Type B pancreatic cell (in vitro differentiated cells): ENCODE data around the gene FCHSD1. TPM values are rescaled to one million over a fixed set of nuclear protein-coding genes. Genes with fewer than 3 reads are reported as not detected.

Experiments
- DNase-seq: peaks from one replicate; pipeline ENCODE4 v3.0.0; 2021; ENCODE audit warnings: mixed read lengths; ENCODE audit not compliant: unreplicated experiment; ENCODE audit errors: extremely low spot score
- H3K27ac Mint-ChIP-seq: 2 replicates; pipeline ENCODE4 v1.8.0; 2021; ENCODE audit warnings: mild to moderate bottlenecking, mixed read lengths
- H3K27me3 Mint-ChIP-seq: 2 replicates; pipeline ENCODE4 v1.8.0; 2021; ENCODE audit warnings: mixed read lengths
- H3K36me3 Mint-ChIP-seq: 2 replicates; pipeline ENCODE4 v1.8.0; 2021; ENCODE audit warnings: mixed read lengths
- H3K4me1 Mint-ChIP-seq: one replicate; pipeline ENCODE4 v1.8.0; 2021; ENCODE audit warnings: mixed read lengths; ENCODE audit not compliant: unreplicated experiment
- H3K4me3 Mint-ChIP-seq: 2 replicates; pipeline ENCODE4 v1.8.0; 2021; ENCODE audit warnings: mild to moderate bottlenecking, mixed read lengths
- H3K9me3 Mint-ChIP-seq: 2 replicates; pipeline ENCODE4 v1.8.0; 2021; ENCODE audit warnings: mixed read lengths
- total RNA-seq: library from RNA; stranded (reverse); gene quantifications from 2 replicates; pipeline ENCODE4 v1.2.1, GENCODE V29; 2021; ENCODE audit warnings: low replicate concordance
- TF ChIP-seq, protein P1 (sequence below): fragments of 200-600 bp; sonication (generic); conservative IDR thresholded peaks from 2 replicates; pipeline ENCODE4 v1.5.0; 2021; ENCODE audit warnings: antibody characterized with exemption, mild to moderate bottlenecking

Gene FCHSD1
- total RNA-seq, 1 donor from 2014 or later: 29.4 TPM

DNA sequence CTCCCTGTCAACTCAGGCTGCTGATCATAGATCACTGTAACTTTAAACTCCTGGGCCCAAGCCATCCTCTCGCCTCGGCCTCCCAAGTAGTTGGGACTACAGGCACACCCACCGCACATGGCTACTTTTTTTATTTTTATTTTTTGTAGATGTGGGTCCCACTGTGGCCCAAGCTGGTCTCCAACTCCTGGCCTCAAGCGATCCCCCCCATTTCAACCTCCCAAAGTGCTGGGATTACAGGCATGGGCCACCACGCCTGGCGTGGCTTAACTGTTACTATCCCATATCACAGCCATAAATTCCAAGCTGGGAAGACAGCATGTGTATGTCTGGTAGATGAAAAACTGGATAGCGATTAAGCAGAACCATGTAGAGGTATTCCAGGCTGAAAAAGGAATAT is 15.6 kb downstream of the FCHSD1 start:
- DNase-seq: no peak
- peaks cover 15% of the 10 kb centered on the region for H3K4me1 Mint-ChIP-seq
- H3K27me3 Mint-ChIP-seq: peaks cover 5% of the 10 kb centered on the region
- peaks cover 5% of the 10 kb centered on the region for H3K36me3 Mint-ChIP-seq
- TF ChIP-seq, protein P1, sequence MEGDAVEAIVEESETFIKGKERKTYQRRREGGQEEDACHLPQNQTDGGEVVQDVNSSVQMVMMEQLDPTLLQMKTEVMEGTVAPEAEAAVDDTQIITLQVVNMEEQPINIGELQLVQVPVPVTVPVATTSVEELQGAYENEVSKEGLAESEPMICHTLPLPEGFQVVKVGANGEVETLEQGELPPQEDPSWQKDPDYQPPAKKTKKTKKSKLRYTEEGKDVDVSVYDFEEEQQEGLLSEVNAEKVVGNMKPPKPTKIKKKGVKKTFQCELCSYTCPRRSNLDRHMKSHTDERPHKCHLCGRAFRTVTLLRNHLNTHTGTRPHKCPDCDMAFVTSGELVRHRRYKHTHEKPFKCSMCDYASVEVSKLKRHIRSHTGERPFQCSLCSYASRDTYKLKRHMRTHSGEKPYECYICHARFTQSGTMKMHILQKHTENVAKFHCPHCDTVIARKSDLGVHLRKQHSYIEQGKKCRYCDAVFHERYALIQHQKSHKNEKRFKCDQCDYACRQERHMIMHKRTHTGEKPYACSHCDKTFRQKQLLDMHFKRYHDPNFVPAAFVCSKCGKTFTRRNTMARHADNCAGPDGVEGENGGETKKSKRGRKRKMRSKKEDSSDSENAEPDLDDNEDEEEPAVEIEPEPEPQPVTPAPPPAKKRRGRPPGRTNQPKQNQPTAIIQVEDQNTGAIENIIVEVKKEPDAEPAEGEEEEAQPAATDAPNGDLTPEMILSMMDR: no peak
- peak overlapping the region; percentile 93 for H3K27ac Mint-ChIP-seq
- peak overlapping the region; percentile 96 for H3K4me3 Mint-ChIP-seq
- no peaks in the 10 kb centered on the region for H3K9me3 Mint-ChIP-seq

DNA sequence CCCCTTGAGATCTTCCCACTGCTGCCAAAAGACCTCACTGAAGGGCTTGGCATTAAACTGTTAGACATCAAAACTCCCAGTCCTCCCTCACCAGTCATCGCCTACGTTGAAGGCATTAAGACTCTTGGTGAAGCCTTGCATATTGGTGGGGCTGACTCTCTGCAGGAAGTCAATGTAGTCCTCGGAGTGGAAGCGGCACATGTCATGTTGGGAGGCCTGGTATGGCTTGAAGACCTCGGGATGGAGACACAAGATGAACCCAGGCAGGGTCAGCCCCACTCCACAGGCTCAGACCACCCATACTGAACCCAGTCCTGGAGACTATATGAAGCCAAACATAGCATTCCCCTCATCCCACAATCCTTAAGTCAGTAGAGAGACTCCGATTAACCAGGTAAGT is 16.5 kb downstream of the FCHSD1 start:
- no peak for DNase-seq
- Mint-ChIP-seq H3K27ac (peak overlapping the region; percentile 93), H3K36me3 (peaks cover 5% of the 10 kb centered on the region), H3K4me1 (peaks cover 15% of the 10 kb centered on the region), H3K9me3 (no peaks in the 10 kb centered on the region), H3K27me3 (peaks cover 5% of the 10 kb centered on the region), H3K4me3 (peak overlapping the region; percentile 96)
- TF ChIP-seq, protein P1: no peak

DNA sequence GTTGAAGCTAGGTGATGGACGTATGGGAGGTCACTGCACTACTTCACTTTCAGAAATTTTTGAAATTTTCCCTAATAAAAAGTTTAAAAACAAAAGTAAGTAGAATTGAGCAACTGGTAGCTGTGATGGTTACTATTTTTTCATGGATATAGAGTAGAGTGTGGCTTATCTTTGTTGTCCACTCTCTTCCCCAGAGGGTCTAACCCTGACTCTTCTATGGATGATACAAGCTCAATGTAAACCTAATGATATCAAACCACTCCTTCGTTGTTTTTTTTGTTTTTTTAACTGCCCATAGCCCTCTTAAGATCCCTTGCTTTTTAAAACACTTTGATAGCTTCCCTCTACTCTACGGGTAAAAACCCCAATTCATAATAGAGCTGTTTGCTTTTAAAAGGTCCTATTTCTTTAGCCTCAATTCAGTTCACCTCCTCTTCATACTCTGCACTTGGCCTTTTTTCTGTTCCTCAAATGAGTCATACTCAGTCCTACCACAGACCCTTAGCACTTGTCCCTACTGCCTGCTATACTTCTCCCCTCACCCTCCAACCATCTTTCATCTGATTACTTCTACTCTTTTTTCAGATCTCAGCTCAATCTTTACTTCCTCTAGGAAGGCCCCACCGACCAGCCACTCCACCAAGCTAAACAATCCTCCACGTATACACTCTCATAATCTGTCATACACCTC is 17.2 kb downstream of the FCHSD1 start:
- H3K27ac Mint-ChIP-seq: no peak overlapping the region
- TF ChIP-seq, protein P1: no peak
- H3K9me3 Mint-ChIP-seq: no peaks in the 10 kb centered on the region
- peak overlapping the region; percentile 0 for H3K4me3 Mint-ChIP-seq
- H3K27me3 Mint-ChIP-seq: peaks cover 5% of the 10 kb centered on the region
- peaks cover 5% of the 10 kb centered on the region for H3K36me3 Mint-ChIP-seq
- peaks cover 15% of the 10 kb centered on the region for H3K4me1 Mint-ChIP-seq
- DNase-seq: no peak

DNA sequence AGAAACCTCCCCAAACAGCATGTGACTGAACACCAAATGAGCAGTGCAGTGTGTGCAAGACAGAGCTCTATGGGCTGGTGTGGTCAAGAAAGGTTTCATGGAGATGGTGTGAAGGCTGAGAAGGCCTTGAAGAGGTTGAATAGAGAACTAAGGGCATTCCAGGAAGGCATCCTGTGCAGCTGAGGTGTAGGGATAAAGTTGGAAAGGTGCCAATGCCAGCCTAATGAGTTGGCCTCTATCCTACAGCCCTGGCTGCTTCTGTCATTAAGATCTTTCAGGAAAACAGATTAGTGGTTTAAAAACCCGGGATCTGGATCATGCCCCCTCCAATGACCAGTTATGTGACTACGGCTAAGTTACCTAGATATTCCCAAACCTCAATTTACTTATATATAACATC is 18.6 kb downstream of the FCHSD1 start:
- H3K36me3 Mint-ChIP-seq: peaks cover 15% of the 10 kb centered on the region
- no peak overlapping the region for H3K4me3 Mint-ChIP-seq
- H3K4me1 Mint-ChIP-seq: peaks cover 15% of the 10 kb centered on the region
- H3K27me3 Mint-ChIP-seq: no peaks in the 10 kb centered on the region
- no peak for DNase-seq
- no peaks in the 10 kb centered on the region for H3K9me3 Mint-ChIP-seq
- no peak overlapping the region for H3K27ac Mint-ChIP-seq
- TF ChIP-seq, protein P1: no peak

DNA sequence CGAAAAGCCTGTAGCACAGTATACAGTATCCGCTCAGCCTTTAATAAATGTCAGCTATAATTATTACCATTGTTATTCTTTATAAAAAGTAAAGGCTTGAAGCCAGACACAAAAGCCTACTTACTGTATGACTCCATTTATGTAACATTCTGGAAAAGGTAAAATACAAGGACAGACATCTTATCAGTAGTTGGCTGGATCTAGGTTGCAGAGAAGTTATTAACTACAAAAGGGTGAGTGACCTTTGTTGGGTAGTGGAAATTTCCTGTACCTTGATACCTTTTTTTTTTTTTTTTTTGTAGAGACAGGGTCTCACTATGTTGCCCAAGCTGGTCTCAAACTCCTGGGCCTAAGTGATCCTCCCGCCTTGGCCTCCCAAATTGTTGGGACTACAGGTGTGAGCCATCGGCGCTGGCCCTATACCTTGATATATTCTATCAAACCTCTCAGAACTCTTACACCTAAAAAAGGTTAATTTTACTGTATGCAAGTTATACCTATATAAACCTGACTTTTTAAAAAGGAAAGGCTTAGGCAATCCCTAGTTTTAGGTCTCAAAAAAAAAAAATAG is 20.6 kb downstream of the FCHSD1 start:
- H3K27me3 Mint-ChIP-seq: no peaks in the 10 kb centered on the region
- TF ChIP-seq, protein P1: no peak
- no peak overlapping the region for H3K4me3 Mint-ChIP-seq
- H3K9me3 Mint-ChIP-seq: no peaks in the 10 kb centered on the region
- peaks cover 25% of the 10 kb centered on the region for H3K36me3 Mint-ChIP-seq
- H3K27ac Mint-ChIP-seq: no peak overlapping the region
- H3K4me1 Mint-ChIP-seq: peaks cover 8% of the 10 kb centered on the region
- no peak for DNase-seq
